C1 segment of cervical spinal cord (tissue), 14 donors: ENCODE measurements around the gene CTSO.
"Not testable (repeated sequence)": the region's sequence is repeated elsewhere in the genome, so short reads cannot be mapped to it uniquely, and the experiment has no call there.

Experiments used
- DNase-seq, 14 donors: peaks; one replicate each; lab custom pipeline; 2025; lab: John Stamatoyannopoulos, UW

Gene CTSO

DNA sequence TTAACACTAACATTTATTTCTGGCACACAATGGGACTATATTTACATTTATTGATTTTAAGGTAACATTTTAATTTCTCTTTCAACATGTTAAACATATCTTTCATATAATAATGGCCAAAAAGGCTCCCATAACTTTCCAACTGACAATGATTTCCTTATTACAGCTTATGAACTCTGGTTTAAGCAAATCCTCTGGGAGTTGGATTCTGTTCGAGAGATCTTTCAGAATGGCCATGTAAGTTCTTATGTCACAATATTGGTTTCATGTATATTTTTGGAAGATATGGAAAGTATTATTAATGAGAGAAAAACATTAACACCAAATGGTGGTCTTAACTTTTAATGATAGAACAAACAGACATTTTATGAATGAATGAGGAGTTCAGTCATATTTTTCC lies 46.1 kb downstream of the CTSO start:
- no peak for DNase-seq

DNA sequence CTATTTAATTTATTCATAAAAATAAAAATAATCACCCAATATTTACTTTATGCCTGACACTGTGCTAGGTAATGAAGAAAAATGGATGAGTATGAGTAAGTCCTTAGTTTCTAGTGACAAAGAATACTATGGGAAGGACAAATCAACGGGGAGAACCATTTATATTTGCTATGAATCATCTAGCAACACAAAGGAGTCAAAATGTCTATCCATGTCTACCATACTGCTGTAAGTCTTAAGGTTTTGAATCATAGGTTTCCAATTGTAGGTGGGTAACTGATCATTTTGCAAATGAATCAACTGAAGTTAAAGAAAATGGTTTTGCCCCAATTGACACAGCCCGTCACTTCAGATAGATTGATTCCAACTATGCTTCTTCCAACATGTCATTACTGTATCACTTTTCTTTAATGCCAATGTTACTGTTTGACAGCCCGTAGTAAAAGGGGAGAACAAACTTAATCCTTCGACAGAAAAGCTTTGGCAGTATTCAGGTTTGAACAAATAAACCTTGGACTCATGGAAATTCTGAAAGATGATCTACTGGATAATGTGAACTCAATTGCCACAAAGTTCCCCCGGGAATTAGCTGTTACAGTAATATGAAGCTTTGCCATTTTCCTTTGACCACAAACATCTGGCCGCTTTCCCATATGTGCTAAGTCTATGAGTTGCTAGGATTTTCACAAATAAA lies 47.0 kb downstream of the CTSO start:
- no peak for DNase-seq

DNA sequence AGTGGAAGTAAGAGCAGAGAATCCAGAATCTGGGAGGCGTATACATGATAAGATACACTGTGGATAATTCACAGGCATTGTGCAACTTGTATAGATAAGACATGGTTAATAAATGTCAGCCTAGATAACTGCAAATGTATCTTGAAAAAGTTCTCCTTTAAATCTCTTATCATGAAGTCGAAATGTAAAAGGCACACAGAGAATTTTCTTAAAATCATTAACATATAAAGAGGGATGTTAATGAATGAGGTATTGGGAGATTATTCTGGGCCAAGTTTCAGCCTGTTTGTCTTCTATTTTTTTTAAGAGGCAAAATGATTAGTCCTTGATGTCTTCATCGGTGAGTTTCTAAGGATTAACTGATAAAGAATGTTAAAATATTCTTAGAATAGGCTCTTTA lies 49.3 kb downstream of the CTSO start:
- DNase-seq = no peak

DNA sequence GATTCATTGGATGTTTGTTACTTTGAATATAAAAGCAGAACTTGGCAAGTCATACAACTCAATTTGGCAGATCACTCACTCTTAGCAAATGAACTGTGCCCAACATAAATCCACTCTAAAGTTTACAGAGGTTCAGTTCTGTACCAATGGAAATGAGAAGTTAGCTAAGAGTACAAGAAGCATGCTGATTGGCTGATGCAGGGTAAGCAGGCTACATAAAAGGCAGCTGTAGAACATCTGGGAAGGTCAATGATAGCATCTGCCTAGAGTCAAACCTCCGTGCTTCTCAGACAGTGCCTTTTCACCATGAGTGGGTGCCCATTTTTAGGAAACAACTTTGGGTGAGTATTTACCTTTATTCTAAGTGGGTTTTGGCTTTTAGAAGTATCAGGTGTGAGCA lies 50.2 kb downstream of the CTSO start, which contains the start of gene TDO2:
TSS of gene TDO2 (plus strand) at position 244 of the 400 bp plus-strand sequence. CDS start at position 307, 63 bp downstream.
- no peak for DNase-seq

DNA sequence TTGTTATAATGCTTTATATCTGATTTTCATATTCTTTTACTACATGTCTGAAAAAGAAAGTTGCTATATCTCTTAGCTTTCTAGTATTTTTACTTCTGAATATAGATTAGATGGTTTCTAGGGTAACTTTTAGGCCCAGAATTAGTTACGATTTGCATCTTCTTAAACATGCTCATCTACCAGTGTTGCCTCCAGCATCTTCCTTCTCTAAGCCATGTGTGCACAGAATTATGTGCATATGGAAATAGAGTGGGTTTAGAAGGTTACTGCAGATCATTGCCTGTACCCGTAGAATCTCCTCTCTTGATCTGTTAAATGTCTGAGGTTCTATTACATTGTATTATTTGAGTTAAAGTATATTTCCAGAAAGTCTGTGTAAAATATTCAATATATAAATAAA lies 52.7 kb downstream of the CTSO start:
- DNase-seq = no peak

DNA sequence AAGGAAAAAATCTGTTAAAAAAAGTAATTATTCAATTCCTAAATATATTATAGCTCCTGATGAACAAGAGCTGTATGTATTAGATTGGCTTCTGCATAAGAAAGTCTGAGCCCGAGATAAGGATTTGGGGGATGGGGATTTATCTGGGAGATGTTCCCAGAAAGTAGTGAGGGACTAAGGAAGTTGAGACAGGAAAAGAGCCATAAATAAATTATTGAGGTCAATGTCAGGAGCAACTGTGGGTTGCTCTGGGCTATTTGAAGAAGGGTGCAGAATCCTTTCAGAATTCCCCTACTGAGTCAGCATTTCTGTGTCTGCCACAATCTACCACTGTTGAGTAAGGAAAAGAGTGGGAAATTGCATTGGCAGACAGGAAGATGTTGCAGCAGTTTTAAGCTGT lies 53.3 kb downstream of the CTSO start:
- DNase-seq = peak in 1 of 14 donors; percentile 4

DNA sequence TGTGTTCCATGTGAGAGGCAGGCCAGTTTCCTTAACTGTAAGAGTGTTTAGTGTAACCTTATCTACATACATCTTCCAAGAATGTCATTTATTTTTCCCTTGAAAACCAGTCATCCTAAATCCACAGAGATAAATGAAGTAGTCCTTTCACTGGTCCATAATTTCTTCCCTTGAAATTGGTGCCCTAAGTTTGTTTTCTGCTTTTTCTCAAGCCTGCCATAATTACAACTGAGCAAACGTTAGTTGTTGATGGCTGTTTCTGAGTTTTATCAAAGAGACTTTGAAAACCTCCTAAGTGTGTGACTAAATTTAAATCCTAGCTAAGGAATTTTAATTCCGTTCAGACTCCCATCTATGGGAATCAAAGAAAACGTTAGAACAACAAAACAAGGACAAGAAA lies 53.8 kb downstream of the CTSO start:
- DNase-seq = no peak

DNA sequence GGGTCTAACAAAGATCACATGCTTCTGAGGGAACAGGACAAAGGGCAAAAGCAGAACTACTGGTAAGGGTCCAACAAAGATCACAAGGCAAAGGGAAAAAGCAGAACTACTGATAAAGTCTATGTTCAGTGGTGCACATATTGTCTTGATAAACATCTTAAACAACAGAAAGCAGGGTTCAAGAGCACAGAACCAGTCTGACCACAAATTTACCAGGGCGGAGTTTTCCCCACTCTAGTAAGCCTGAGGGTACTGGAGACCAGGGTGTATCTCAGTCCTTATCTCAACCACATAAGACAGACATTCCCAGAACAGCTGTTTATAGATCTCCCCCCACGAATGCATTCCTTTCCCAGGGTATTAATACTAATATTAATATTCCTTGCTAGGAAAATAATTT lies 55.3 kb downstream of the CTSO start:
- DNase-seq = not testable (repeated sequence)

DNA sequence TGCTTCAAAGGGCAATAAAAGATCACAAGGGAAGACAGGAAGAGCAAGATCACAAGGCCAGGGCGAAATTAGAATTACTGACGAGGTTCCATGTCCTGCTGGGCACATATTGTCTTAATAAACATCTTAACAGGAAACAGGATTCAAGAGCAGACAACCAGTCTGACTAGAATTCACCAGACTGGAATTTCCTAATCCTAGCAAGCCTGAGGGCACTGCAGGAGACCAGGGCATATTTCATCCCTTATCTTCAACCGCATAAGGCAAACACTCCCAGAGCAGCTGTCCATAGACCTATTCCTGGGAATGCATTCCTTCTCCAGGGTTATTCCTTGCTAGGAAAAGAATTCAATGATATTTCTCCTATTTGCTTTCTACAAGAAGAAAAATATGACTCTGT lies 62.6 kb downstream of the CTSO start:
- DNase-seq = no peak

DNA sequence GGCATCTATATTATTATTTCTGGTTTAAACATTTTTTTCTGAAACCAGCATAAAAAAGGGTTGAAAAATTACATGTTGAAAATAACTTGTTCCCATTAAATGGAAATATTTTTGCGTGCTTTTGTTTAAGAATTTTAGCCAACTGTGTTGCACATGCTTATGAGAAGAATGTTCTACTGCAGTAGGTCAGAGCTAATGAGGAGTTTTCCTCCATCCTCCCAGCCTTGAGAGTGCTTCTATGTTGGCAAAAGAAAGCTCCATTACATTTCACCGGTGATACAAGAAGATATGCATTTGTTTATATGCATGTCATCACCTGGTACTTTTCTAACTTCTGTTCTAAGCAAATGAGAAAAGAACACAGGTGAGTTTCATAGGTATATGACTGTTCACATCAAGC lies 63.7 kb downstream of the CTSO start:
- DNase-seq = no peak

DNA sequence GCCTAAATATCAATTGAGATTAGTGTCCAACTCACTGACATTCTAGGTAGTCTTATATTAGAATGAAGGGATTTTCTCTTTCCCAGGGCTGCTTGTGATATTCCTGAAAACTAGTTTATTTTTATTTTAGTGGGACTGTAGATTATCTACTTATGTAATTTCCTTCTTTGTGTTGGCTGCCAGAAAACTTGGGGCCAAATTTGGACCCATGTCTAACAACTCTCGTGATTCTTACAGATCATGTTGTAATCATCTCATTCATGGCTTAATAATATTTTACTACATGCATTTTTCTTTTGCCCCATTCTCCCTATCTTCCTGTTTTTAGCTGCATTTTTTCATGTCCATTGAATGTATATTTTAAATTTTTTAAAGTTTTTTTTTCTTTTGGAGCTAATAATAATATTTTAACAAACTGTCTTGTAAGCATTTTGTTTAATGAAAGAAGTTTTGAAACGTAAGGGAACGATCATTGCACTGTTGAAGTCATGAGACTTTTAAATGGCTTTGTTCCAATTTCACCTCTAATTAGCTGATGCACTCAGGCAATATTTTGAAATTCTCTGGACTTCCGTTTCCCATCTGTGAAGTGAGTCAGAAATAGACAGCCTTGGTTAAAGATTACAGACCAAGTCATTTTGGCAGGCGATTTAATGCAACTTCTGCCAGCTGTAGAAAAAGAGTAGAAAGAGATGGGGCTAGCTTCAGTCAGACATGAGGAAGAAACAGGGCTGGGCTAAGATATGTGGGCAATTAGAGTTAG lies 64.5 kb downstream of the CTSO start:
- no peak for DNase-seq

DNA sequence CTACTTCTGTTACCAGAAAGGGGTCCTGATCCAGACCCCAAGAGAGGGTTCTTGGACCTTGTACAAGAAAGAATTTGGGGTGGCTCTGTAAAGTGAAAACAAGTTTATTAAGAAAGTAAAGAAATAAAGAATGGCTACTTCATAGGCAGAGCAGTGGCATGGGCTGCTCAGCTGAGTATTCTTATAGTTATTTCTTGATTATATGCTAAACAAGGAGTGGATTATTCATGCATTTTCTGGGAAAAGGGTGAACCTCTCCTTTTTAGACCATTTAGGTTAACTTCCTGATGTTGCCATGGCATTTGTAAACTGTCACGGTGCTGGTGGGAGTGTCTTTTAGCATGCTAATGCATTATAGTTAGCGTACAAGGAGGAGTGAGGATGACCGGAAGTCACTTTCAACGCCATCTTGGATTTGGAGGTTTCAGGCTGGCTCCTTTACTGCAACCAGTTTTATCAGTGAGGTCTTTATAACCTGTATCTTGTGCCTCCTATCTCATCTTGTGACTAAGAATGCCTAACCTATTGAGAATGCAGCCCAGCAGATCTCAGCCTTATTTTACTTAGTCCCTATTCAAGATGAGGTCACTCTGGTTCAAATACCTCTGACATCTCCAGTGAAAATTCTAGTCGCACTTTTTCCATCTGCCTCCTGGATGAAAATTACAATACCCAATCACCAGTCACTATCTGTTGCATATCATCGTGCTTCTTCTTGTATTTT lies 65.7 kb downstream of the CTSO start:
- no peak for DNase-seq

DNA sequence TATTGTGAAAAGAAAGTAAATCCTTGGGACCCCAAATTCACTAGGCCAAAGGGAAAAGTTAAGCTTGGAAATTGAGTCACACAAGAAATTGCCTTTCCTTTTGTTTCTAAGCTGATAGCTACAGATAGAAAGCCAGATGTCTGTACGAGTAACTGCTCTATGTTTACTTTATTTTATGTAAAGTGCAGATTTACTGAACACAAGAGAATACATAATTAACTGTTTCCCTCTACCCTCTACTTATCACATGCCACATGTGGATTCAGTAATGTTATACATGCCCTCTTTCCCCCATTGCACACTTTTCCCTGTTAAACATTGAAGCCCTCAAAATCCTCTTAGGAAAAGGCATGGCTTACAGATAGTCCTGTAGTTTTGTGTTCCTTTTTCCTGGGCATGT lies 66.6 kb downstream of the CTSO start:
- DNase-seq = no peak

DNA sequence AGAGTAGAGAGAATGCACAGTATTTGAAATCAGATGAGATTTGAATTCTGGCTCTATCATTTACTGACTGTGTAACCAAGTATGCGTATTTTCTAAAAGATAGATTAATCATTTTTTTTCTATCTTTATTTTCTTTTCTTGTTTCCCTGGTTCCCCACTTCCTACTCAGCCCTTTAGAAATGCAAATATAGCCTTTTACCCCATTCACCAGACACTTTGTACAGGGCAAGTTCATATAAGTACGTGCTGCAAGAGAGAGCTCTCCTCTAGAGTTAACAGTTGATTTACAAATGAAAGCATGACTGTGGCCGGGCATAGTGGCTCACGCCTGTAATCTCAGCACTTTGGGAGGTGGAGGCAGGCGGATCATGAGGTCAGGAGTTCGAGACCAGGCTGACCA lies 68.0 kb downstream of the CTSO start:
- no peak for DNase-seq

DNA sequence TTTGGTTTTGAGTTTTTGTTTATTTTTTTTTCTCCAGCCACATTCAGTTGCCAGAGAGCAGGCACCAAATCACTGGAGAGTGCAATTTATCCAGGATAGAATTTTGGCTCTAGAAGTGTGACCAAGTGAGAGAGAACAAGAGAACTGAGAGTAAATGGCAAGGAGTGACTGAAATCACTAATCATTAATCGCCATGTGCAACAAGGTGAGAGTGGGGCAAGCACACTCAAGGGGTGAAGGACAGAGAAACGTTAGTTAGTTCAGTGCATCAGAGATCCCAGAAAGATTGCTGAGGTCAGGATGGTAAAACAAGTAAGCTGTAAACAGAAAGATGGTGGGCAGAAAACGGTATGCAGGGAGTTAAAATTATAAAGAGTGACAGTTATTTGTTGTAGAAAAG lies 69.8 kb downstream of the CTSO start:
- DNase-seq = no peak

DNA sequence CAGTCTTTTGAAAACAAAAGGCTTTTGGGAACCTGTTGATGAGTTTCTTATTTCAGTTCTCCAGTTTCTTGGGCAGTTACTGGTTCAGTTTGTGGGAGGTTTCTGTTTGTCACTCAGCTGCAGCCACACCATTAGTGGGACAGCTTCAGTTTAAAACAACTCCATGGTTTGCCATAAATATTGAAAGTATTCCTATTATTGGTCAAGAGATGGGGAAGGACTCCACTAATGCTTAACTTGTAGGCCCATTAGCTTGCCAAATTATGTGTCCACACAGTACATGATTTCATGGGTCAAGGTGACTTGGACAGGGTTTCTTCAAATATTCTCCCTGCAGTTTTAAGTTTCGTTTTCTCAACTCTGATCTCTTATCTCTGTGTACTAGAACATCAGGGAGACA lies 72.1 kb downstream of the CTSO start:
- DNase-seq = no peak

DNA sequence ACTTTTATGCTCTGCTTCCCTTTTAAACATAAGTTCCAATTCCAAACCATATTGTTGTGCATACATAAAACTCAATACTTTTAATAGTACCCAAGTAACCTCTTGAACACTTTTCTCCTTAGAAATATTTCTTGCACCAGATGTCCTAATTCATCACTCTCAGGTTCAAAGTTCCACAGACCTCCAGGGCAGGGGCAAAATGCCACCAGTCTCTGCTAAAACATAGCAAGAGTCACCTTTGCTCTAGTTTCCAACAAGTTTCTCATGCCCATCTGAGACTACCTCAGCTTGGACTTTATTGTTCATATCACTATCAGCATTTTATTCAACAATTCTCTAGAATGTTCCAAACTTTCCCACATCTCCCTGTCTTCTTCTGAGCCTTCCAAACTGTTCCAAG lies 73.9 kb downstream of the CTSO start:
- no peak for DNase-seq

DNA sequence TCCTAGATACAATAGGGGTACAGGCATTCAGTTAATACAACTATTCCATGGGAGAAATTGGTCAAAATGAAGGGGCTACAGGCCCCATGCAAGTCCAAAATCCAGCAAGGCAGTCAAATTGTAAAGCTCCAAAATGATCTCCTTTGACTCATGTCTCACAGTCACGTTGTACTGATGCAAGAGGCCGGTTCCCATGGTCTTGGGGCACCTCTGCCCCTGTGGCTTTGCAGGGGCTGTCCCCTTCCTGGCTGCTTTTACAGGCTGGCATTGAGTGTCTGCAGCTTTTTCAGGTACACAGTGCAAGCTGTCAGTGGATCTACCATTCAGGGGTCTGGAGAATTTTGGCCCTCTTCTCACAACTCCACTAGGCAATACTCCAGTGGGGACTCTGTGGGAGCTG lies 75.1 kb downstream of the CTSO start:
- DNase-seq = no peak

DNA sequence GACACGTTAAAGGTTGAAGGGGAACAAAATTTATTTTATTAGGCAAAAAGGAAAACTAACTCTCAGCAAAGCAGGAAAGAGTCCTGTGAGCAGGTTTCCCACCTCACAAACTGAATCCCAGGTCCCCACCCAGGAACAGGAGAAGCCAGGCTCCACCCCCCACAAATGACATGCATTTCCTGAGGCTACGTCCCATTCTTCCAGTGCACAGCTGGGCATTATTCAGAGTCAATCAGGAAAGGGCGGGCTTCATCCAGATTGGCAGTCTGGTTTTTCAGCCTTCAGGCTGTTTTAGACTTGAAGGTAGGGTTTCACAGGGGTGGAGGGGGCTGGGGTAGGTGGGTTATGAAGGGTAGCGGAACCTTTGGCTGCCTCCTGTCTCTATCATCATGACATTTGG lies 75.7 kb downstream of the CTSO start:
- no peak for DNase-seq

DNA sequence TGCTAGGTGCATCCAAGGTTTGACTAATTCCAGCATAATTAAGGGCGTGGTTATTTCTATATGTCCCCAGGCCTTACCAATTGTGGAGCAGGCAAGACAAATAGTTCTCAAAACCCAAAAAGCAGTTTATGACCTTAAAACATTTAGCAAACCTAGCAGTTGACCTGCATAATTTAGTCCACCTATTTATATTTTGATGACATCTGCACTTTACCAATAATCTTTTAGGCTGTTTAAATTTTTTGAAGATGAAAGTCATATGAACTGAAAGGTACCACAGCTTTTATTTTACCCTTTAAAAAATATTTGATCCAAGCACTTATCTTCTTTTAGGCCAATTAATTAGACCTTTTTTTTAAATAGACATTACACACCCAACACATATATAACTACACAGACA lies 77.8 kb downstream of the CTSO start:
- no peak for DNase-seq
